Activated naive CD4-positive, alpha-beta T cell treated with anti-CD3 and anti-CD28 coated beads, Interleukin-2, amount 10 ng/mL, durations not matched to agents 7 days and 5 days (primary cell): ENCODE measurements around the gene KATNAL2.

Source experiments
- CTCF ChIA-PET: fragments of 350-600 bp; sonication (Branson Sonifier 250); formaldehyde crosslinking; loops from one replicate; lab custom pipeline; 2021; ENCODE audit warnings: antibody characterized with exemption; lab: Charles Lee
- DNase-seq: peaks from one replicate; pipeline ENCODE4 v3.0.0-alpha.2; 2020
- H3K27ac Mint-ChIP-seq: one replicate; pipeline ENCODE4 v1.8.0; 2021; ENCODE audit warnings: mild to moderate bottlenecking, moderate library complexity, mixed read lengths
- H3K27me3 Mint-ChIP-seq: one replicate; pipeline ENCODE4 v1.8.0; 2021; ENCODE audit warnings: mild to moderate bottlenecking, mixed read lengths
- H3K36me3 Mint-ChIP-seq: one replicate; pipeline ENCODE4 v1.8.0; 2021; ENCODE audit warnings: mixed read lengths
- H3K4me1 Mint-ChIP-seq: one replicate; pipeline ENCODE4 v1.8.0; 2021; ENCODE audit warnings: mixed read lengths
- H3K4me3 Mint-ChIP-seq: one replicate; pipeline ENCODE4 v1.8.0; 2021; ENCODE audit warnings: mild to moderate bottlenecking, moderate library complexity, mixed read lengths
- H3K9me3 Mint-ChIP-seq: one replicate; pipeline ENCODE4 v1.8.0; 2021; ENCODE audit warnings: mixed read lengths

KATNAL2 gene

DNA sequence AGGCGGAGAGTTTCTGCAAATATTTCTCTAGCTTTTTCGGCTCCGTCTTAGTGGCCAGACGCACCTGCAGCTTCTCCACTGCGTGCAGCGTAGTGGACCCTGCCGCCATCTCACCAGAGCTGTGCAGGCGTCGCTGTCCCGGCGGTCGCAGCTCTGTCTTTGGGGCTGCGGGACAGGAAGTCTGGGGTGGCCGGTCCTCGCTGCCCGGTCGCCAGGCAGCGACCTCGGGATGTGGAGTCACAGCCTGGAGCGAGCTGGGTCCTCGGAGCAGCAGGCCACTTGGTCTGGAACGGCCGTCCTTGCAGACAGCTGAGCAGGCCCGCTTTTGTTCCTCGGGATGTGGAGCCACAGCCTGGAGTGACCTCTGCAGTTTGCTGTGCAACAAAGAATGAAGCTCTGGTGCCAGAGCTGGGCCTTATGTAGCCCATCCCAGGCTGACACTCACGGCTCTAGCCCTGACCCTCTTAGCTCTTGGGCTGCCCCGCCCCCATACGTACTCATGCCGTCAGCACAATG lies 117.8 kb downstream of the KATNAL2 start, which contains the start of gene ELOA2:
ELOA2 (minus strand) TSS at position 466 of the 516 bp plus-strand sequence; CDS start at position 109, 357 bp downstream.
- CTCF ChIA-PET: no interaction called here
- H3K9me3 Mint-ChIP-seq: no peaks in the 10 kb centered on the region
- H3K36me3 Mint-ChIP-seq: no peaks in the 10 kb centered on the region
- H3K27ac Mint-ChIP-seq: no peak within 1 kb of the TSS
- no peak for DNase-seq
- H3K27me3 Mint-ChIP-seq: no peaks in the 10 kb centered on the region
- H3K4me1 Mint-ChIP-seq: no peaks in the 10 kb centered on the region
- H3K4me3 Mint-ChIP-seq: no peak within 1 kb of the TSS

DNA sequence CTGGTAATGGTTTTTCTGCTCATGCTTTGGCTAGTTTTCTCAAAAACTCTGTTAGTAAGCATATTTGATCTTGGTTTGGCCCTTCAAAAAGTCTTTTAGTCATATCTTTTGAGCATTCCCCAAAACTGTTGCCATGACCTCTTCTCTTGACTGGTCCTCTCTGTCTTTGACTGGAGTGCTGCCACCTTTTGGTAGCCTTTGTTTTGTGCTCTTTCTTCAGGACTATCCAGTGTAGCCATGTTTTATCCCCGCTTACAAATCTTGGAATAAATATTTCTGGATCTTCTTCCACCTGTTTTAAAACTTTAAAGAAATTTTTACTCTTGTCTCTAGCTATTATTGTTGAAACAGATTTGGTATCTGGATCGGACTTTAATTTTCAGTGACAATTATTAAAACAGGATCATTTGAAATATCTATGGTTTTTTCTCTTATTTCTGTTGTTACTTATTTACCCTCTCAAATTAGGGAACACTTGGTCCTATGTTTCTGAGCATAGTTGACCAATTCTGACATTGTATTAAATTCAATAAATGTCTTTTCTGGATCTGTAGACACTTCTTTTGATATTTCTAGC lies 119.0 kb downstream of the KATNAL2 start:
- CTCF ChIA-PET: no interaction called here

DNA sequence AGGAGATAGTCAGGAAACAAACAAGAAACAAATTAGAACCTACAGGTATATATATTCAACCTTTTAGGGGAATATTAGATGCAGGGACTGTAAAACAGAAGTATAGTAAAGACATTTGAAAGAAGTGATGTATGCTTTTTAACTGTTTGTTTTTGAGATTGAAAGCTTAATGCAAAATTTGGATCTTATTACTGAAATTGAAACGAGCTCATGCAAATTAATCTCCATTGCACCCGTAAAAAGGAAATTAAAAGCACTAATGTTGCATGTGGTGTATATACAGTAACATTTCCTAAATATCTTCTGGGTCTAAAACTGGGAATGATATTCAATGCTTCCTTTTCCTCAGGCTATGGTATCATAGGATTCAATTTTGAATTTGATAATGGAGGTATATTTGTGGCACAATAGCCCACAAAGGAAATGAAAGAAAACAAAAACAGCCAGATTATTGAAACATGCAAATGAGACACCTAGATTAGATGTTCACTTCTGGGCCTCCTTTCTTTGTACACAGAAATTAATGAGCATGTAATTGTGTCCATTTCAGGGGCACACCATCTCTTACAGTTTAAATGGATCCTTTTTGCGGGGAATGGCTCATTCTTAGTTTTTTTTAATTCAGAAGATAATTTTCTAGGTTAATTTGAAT lies 119.7 kb downstream of the KATNAL2 start:
- H3K4me3 Mint-ChIP-seq: no peak overlapping the region
- no peaks in the 10 kb centered on the region for H3K4me1 Mint-ChIP-seq
- no peak for DNase-seq
- no peaks in the 10 kb centered on the region for H3K9me3 Mint-ChIP-seq
- H3K27ac Mint-ChIP-seq: no peak overlapping the region
- CTCF ChIA-PET: interaction anchor here (0.7 kb wide), 1 partner anchor 10 kb away, joined by 4 read pairs; no protein-coding TSS in a partner anchor
- H3K36me3 Mint-ChIP-seq: no peaks in the 10 kb centered on the region
- no peaks in the 10 kb centered on the region for H3K27me3 Mint-ChIP-seq

More for the DNA sequence above, 119.0 kb downstream of the KATNAL2 start:
- Mint-ChIP-seq H3K36me3 (no peaks in the 10 kb centered on the region), H3K4me3 (no peak overlapping the region), H3K27me3 (no peaks in the 10 kb centered on the region), H3K27ac (no peak overlapping the region), H3K4me1 (no peaks in the 10 kb centered on the region), H3K9me3 (no peaks in the 10 kb centered on the region)
- peak; percentile 25 for DNase-seq

DNA sequence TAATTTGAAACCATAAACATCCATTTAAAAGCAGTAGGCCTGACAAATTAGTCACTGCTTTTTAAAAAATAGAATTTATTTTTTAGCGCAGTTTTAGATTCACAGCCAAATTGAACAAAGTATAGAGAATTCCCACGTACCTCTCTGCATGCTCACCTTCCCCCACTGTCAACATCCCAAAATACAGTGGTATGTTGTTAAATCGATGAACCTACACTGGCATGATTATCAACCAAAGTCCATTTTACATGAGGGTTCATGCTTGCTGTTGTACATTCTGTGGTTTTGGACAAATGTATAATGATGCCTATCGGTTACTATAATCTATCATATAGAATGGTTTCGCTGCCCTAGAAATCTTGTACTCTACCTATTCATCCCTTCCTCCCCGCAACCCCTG lies 123.6 kb downstream of the KATNAL2 start:
- H3K27me3 Mint-ChIP-seq: no peaks in the 10 kb centered on the region
- CTCF ChIA-PET: no interaction called here

DNA sequence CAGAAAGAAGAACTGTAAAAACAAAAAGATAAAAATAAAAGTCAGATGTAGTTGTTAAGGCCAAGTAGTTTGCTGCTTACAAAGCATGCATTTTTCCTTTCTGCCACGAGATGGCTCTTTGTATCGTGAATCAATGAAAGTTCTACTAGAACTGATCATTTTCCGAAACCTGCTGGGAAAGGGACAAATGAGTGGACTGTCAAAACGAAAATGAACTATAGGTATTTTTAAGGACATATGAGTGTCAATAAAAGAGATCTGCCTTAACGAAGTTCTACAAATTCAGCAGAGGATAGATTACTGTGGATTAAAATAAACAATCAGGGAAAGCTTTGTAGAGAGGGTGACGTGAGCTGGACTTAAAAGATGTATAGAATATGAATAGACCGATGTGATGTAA lies 133.1 kb downstream of the KATNAL2 start:
- CTCF ChIA-PET: interaction anchor here (1.0 to 1.6 kb wide), 3 partner anchors 154 to 706 kb away, joined by 3 to 11 read pairs (median 3); no protein-coding TSS in a partner anchor
- H3K9me3 Mint-ChIP-seq: no peaks in the 10 kb centered on the region

More for the DNA sequence above, 123.6 kb downstream of the KATNAL2 start:
- H3K36me3 Mint-ChIP-seq: no peaks in the 10 kb centered on the region
- DNase-seq: no peak
- no peak overlapping the region for H3K4me3 Mint-ChIP-seq
- H3K9me3 Mint-ChIP-seq: no peaks in the 10 kb centered on the region
- no peaks in the 10 kb centered on the region for H3K4me1 Mint-ChIP-seq
- no peak overlapping the region for H3K27ac Mint-ChIP-seq

DNA sequence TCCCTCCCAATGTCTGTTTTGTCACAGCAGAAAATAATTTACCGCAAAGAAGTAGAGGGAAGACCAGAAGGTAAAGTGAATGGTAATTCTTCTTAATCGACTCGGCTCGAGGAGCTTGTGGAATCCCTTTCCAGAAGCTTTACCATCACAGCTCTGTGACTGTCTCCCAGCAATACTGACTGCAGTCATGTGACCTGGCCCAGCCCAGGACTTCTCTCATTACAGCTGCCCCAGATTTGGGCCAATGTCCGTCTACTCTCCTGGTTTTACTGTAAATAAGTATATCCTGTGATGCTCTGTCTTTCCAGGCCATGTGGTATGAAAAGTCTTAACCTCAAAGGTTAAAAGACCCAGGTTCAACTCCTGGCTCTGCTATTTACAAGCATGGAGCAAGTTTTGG lies 137.0 kb downstream of the KATNAL2 start:
- H3K27ac Mint-ChIP-seq: no peak overlapping the region
- no peaks in the 10 kb centered on the region for H3K4me1 Mint-ChIP-seq
- no peaks in the 10 kb centered on the region for H3K9me3 Mint-ChIP-seq
- CTCF ChIA-PET: no interaction called here
- peaks cover 9% of the 10 kb centered on the region for H3K27me3 Mint-ChIP-seq
- H3K36me3 Mint-ChIP-seq: no peaks in the 10 kb centered on the region
- no peak for DNase-seq
- H3K4me3 Mint-ChIP-seq: no peak overlapping the region

More for the DNA sequence above, 133.1 kb downstream of the KATNAL2 start:
- H3K4me1 Mint-ChIP-seq: no peaks in the 10 kb centered on the region
- H3K27ac Mint-ChIP-seq: no peak overlapping the region
- H3K27me3 Mint-ChIP-seq: peaks cover 9% of the 10 kb centered on the region
- no peaks in the 10 kb centered on the region for H3K36me3 Mint-ChIP-seq
- H3K4me3 Mint-ChIP-seq: no peak overlapping the region
- no peak for DNase-seq

DNA sequence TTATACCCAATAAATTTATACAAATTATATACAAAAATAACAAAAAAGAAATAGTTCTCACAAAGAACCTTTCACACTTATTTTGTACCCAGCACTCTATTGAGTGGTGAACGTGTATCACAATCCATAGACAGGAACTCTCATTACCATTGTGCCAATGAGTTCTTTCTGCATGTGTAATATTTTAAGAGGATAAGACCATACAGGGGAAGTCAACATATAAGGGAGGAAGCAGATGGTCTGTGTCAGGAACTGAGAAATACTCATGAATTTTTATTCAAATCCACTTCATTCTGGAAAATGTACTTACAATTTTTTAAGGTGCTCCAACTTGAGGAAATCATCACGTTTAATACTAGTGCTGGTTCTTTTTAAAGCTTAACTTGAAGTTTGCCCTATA lies 145.1 kb downstream of the KATNAL2 start:
- DNase-seq: no peak
- no peak overlapping the region for H3K4me3 Mint-ChIP-seq
- no peaks in the 10 kb centered on the region for H3K4me1 Mint-ChIP-seq
- no peaks in the 10 kb centered on the region for H3K36me3 Mint-ChIP-seq
- CTCF ChIA-PET: no interaction called here
- H3K27ac Mint-ChIP-seq: no peak overlapping the region
- no peaks in the 10 kb centered on the region for H3K9me3 Mint-ChIP-seq
- H3K27me3 Mint-ChIP-seq: no peaks in the 10 kb centered on the region

DNA sequence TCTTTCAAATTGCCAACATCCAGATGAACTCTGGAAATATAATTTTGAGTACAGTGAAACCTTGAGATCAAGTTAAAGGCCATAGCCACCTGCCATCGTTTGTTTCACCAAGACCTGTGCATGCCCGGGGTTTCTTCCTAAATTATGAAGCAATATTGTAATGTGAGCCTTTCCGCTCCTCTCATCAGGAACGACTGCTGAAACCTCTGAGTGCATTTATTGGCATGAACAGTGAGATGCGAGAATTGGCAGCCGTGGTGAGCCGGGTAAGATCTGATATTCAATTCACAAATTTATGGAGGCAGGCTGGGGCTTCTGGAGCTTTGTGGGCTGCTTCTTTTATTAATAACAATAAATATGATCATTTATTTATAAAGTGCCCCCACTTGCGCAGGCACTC lies 145.7 kb downstream of the KATNAL2 start:
- Mint-ChIP-seq H3K27ac (no peak overlapping the region), H3K27me3 (no peaks in the 10 kb centered on the region), H3K36me3 (no peaks in the 10 kb centered on the region), H3K9me3 (no peaks in the 10 kb centered on the region), H3K4me1 (no peaks in the 10 kb centered on the region), H3K4me3 (no peak overlapping the region)
- CTCF ChIA-PET: no interaction called here
- DNase-seq: no peak

DNA sequence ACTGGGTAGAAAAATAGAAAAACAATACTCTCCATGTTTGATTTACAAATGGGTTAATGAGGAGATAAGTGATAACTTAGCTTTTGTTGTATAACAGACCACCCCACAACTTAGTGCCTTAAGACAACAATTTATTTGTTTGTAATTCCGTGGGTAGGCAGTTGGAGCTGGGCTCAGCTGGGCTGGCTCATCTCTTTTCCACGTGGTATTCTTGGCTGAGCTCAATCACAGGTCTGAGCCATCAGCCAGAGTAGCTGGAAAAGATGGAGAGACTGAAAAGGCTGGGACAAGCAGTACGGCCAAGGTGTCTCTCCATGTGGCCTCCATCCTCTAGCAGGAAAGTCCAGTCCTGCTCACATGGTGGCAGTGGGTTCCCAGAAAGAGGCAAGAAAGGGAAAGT lies 150.2 kb downstream of the KATNAL2 start:
- Mint-ChIP-seq H3K4me3 (no peak overlapping the region), H3K36me3 (no peaks in the 10 kb centered on the region), H3K9me3 (no peaks in the 10 kb centered on the region), H3K4me1 (no peaks in the 10 kb centered on the region), H3K27me3 (peaks cover 3% of the 10 kb centered on the region), H3K27ac (no peak overlapping the region)
- CTCF ChIA-PET: no interaction called here
- no peak for DNase-seq

DNA sequence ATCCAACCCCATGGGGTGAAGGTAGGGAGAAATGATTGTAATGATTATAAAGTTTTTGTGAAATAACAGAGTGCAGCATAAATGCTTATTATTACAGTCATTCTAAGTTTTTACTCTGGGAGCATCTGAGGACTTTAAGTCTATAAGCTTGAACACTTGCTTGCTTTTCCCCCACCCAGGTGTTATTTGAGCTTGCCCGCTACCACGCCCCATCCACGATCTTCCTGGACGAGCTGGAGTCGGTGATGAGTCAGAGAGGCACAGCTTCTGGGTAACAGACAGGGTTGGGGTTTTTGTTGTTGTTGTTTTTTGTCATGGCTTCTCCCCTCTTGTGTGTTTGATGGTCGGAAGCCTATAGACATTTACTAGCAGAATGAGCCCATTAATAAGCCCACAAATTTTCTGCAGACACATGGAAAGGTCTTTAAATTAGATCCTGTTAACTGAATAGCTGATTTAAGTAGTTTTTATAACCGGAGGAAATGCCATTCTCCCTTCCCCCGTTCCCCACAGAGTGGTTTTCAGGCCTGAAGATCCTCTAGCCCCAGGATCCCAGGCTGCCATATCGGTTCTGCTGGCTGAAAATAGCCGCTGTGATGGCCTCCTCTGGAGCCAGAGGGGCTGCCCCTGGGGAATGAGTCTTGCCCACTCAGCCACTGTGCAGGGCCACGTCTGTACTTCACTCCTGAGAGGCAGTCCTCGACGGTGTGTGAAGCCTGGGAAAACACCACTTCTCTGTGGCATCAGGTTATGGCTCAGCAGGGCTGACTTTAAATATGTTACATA lies 157.9 kb downstream of the KATNAL2 start:
- CTCF ChIA-PET: interaction anchor here (1.0 kb wide), 3 partner anchors 24 to 130 kb away, joined by 3 to 5 read pairs (median 3); no protein-coding TSS in a partner anchor
- no peaks in the 10 kb centered on the region for H3K4me1 Mint-ChIP-seq
- H3K27me3 Mint-ChIP-seq: peaks cover 3% of the 10 kb centered on the region
- H3K4me3 Mint-ChIP-seq: no peak overlapping the region
- no peaks in the 10 kb centered on the region for H3K9me3 Mint-ChIP-seq
- no peaks in the 10 kb centered on the region for H3K36me3 Mint-ChIP-seq
- DNase-seq: no peak
- no peak overlapping the region for H3K27ac Mint-ChIP-seq

DNA sequence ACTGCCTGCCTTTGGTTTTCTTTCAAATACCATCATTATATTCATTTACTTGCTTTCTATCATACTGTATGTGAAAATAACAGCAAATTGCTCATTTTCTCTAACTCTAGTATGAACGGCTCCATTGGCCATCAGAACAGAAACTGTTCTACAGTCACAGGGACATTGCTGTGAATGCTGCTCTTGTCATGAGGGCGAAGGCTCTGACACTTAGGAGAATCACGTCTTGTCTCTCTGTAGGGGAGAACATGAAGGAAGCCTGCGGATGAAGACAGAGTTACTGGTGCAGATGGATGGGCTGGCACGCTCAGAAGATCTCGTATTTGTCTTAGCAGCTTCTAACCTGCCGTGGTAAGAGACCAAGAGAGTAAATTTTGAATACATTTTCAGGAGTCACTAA lies 159.7 kb downstream of the KATNAL2 start:
- DNase-seq: no peak
- Mint-ChIP-seq H3K4me3 (no peak overlapping the region), H3K4me1 (no peaks in the 10 kb centered on the region), H3K36me3 (no peaks in the 10 kb centered on the region), H3K9me3 (no peaks in the 10 kb centered on the region), H3K27me3 (peaks cover 3% of the 10 kb centered on the region), H3K27ac (no peak overlapping the region)
- CTCF ChIA-PET: no interaction called here

DNA sequence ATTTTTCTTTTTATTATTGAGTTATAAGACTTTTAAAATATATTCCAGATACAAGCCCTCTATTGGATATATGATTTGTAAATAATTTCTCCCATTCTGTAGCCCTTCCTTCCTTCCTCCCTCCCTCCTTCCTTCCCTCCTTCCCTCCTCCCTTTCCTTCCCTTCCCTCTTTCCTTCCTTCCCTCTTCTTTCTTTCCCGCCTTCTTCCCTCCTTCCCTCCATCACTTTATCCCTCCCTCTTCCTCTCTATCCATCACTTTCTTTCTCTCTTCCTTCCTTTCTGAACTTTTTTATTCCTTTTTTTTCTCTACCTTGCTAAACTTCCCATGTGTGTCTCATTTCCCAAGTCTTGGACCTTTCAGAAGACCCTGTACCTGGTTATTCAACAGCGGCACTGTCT lies 163.5 kb downstream of the KATNAL2 start:
- no peaks in the 10 kb centered on the region for H3K27me3 Mint-ChIP-seq
- H3K4me1 Mint-ChIP-seq: no peaks in the 10 kb centered on the region
- H3K9me3 Mint-ChIP-seq: no peaks in the 10 kb centered on the region
- H3K27ac Mint-ChIP-seq: no peak overlapping the region
- DNase-seq: no peak
- H3K4me3 Mint-ChIP-seq: no peak overlapping the region
- CTCF ChIA-PET: no interaction called here
- H3K36me3 Mint-ChIP-seq: no peaks in the 10 kb centered on the region

DNA sequence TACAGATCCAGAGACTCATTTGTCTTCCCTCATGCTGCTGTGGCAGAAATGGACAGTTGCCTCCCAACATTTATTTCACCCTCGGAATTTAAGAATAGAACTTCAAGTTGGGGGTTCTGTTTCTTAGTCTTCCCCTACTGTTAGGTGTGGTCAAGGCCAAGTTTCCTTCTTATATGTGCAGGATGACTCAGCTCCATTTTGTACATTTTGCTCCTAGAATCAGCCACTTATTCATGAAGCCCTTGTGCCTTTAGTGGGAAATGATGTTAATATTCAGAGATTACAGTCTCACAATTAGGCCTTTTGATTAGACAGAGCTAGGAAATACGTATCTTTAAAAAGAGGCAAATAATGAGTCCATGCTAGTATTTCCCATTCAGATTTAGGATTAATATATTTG lies 164.2 kb downstream of the KATNAL2 start:
- no peak overlapping the region for H3K27ac Mint-ChIP-seq
- no peaks in the 10 kb centered on the region for H3K27me3 Mint-ChIP-seq
- no peaks in the 10 kb centered on the region for H3K4me1 Mint-ChIP-seq
- no peaks in the 10 kb centered on the region for H3K36me3 Mint-ChIP-seq
- no peaks in the 10 kb centered on the region for H3K9me3 Mint-ChIP-seq
- no peak for DNase-seq
- CTCF ChIA-PET: interaction anchor here (1.2 kb wide), 1 partner anchor 123 kb away, joined by 4 read pairs; no protein-coding TSS in a partner anchor
- no peak overlapping the region for H3K4me3 Mint-ChIP-seq

DNA sequence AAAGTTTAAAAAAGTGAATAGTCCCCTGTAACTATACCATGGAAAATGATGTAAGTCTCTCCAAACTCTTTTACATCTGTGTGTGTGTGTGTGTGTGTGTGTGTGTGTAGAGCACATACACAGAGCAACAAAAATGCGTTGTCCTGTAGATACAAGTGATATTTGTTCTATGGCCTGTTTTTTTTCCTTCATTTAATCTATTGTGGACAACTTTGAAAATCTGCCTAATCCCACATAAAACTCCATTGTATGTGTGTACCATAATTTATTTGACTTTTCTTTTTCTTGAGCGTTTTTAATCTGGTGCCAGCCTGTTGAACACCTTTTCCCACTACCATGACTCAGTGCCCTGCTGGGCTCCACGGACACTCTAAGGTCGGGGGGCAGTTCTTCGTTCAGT lies 170.3 kb downstream of the KATNAL2 start:
- Mint-ChIP-seq H3K27me3 (no peaks in the 10 kb centered on the region), H3K4me1 (no peaks in the 10 kb centered on the region), H3K4me3 (no peak overlapping the region), H3K9me3 (no peaks in the 10 kb centered on the region), H3K36me3 (no peaks in the 10 kb centered on the region), H3K27ac (no peak overlapping the region)
- DNase-seq: no peak
- CTCF ChIA-PET: no interaction called here
